DND-41 (cell line): Measurements from ENCODE around the gene SLC22A17.

Experiments
- CTCF ChIP-seq: IDR thresholded peaks from 2 replicates; pipeline ENCODE4 v1.5.1; 2012; ENCODE audit warnings: borderline replicate concordance, low read length, moderate library complexity, mild to moderate bottlenecking; ENCODE audit not compliant: poor library complexity, severe bottlenecking; ENCODE audit errors: extremely low read depth
- EZH2 ChIP-seq: IDR thresholded peaks from 3 replicates; pipeline ENCODE4 v1.6.1; 2012; ENCODE audit warnings: borderline replicate concordance, low read depth, mild to moderate bottlenecking, moderate library complexity, low read length, inconsistent platforms; ENCODE audit not compliant: severe bottlenecking

GRCh38 chr14:23389396-23389795, 36.7 kb upstream of the SLC22A17 start:
- TF ChIP-seq EZH2, result no peak
- TF ChIP-seq CTCF, result no peak
